GM21367 (cell line): ENCODE data around the gene C20orf96.
"Not testable (repeated sequence)": the region's sequence is repeated elsewhere in the genome, so short reads cannot be mapped to it uniquely, and the experiment has no call there.

ENCODE experiments used
- ATAC-seq: cut with Tn5 transposase; IDR thresholded peaks from one replicate; pipeline ENCODE4 v1.9.1; 2021; ENCODE audit not compliant: unreplicated experiment

The C20orf96 gene

DNA sequence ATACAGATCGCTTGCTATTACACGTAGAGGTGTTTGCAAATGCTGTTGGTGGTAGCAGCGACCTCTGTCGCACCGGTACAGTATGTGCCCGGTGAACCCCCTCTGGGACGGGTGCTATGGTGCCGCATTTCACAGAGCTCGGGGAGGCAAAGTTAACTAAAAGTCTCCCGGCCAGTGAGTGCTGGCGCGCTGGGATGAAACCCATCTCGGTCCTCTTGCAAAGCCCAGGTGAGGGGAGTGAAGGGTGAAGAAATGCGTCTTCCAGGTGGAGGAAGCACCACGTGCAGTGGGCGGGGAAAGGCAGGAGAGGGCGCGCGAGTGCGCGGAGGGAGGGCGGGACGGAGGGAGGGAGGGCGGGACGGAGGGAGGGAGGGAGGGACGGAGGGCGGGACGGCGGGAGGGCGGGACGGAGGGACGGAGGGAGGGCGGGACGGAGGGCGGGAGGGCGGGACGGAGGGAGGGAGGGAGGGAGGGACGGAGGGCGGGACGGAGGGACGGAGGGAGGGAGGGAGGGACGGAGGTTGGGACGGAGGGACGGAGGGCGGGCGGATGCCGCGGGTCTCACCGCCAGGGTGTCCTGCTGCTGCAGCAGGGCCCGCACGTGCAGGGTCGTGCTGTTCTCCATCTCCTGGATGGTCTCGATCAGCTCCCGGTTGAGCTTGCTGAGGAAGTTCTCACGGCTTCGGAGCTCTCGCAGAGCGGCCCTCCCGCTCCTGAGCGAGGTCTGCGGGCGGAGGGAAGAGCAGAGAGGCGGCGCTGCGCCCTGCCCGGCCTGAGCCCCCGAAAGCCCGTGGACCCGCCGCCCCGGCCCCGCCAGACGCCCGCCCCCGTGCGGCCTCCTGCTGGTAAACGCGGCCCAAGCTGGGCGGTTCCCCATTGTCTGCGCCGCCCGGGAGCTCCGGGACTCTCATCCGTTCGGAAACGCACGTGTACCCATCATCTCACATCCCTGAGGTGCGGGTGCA, 11.7 kb downstream of the C20orf96 start:
- ATAC-seq: no peak

DNA sequence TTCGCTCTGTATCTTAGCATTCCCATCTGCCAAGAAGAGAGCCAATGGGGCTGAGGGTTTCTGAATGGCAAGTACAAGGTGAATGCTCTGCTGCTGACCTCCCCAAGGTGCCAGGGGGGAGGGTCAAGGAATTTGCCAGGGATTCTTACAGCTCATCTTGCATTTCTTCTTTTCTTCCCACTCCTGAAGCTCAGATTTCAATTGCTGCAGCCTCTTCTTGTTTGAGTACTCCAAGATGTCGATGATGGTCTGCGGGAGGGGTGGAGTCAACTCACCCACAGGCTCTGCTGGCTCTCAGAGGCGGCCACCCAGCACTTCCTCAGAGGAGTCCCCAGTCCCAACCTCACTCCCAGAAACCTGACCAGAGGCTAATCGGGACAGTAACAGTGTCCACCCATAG, 12.4 kb downstream of the C20orf96 start:
- no peak for ATAC-seq

DNA sequence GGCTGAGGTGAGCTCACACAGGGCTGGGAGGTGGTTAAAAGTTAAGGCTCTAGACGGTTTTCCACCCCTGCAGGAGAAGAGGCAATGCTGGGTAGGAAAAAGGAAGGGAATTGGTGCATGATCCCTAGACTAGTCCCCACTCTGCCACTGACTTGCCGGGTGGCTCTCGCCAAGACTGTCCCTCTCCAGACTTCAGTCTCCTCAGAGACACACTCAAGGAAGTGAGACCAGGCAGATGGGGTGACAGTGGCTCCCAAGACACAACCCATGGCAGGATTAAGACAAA, 13.1 kb downstream of the C20orf96 start:
- no peak for ATAC-seq

DNA sequence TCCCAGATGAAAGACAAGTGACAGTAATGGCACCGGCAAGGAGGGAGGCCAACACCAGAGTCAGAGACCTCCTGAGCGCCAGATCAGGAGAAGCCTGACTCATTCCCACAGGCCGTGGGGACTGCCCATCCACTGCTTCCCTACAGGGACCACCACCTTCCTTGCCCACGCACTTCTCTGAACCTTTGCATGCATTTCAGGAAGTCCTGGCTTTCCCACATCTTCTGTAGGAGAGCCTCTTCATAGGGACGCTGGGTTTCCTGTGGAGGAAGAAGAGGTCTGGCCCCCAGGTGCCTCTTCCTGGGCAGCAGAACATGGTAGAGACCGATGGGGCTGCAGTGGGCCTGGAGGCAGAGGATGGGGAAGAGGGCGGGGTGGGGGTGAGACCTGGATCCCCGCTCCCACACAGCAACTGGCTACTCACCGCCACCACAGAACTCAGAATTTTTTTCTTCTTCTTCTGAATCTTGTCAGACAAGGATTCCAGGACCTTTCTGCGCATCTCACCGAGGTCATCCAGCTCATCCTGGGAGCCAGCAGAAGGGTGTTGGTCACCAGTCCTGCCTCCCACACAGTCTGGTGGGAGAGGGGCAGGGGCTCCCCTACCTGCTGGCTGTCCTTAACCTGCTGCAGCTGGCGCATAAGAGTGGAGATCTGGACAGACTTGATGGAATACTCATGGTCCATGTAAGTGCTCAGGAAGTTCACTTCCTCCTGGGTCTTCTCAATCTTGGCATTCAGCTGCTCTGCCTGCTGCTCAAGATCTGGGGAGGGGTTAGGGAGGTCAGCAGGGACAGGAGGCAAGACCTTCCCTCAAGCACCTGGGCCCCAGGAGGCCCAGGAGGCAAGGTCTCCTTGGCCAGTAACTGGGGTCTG, 13.7 kb downstream of the C20orf96 start:
- no peak for ATAC-seq

- ATAC-seq: no peak
Measured at GRCh38 chr20:275791-276190, 14.8 kb downstream of the C20orf96 start.

GRCh38 chr20:273884-274283, 16.7 kb downstream of the C20orf96 start:
- no peak for ATAC-seq

GRCh38 chr20:272718-273117, 17.8 kb downstream of the C20orf96 start:
- no peak for ATAC-seq

DNA sequence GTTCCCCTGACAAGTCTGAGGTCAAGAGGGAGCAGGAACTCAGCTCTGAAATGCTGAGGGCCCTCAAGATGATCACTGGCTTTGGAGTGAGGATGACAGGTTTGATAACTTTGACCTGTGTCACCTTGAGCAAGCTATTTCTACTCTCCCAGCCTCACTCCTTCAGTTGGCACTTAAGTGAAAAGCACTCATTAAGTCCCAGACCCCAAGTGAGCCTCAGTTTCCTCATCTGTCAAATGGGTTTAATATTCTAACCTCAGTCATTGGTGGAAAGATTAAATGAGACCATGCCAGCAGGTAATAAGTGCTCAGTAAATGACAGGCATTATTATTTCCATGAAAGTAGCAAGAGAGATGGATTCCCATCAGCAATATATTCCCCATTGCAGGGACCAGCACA, 19.0 kb downstream of the C20orf96 start:
- ATAC-seq: no peak

GRCh38 chr20:271069-271468, 19.5 kb downstream of the C20orf96 start:
- ATAC-seq: no peak

DNA sequence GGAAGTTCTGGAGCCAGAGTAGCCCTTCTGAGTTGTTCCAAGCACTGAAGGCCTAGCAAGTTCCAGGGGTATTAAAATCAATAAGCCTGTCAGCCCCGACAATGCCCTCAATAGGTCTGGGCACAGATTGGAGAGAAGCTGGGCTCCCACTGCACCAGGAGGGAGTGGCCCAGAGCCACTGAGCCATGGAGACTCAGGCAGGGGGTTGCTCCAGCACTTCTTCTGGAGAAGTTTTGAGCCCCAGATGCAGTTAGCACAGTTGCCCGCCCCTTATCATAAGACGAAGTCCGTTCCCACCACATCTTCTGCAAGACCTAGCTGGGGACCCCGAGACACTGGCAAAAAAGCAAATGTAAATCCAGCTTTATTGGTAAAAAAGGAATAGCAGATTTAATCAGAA, 20.0 kb downstream of the C20orf96 start:
- ATAC-seq: no peak

- ATAC-seq: peak; percentile 72
Measured at GRCh38 chr20:266596-267562, 23.7 kb downstream of the C20orf96 start.

DNA sequence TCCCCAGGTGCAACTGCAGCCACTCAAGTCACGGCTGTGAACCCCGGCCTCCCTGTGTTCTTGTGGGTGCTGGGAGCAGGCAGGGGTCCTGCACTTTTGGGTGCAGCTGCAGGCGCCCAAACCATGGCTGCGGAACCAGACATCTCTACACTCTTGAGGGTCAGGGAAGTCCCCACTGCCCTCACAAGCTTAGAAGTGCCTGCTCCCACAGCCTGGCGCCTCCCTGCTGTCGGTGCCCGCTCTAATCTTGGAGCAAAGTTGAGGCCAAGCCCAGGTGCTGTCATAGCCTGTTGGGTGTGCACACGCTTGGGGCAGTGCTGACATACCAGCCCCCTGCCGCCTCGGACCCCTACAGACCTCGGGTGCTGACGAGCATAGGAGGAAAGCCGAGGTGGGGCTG, 26.8 kb downstream of the C20orf96 start:
- ATAC-seq: no peak

GRCh38 chr20:259981-260380, 30.6 kb downstream of the C20orf96 start:
- ATAC-seq: no peak

- no peak for ATAC-seq
Measured at GRCh38 chr20:258963-259362, 31.6 kb downstream of the C20orf96 start.

DNA sequence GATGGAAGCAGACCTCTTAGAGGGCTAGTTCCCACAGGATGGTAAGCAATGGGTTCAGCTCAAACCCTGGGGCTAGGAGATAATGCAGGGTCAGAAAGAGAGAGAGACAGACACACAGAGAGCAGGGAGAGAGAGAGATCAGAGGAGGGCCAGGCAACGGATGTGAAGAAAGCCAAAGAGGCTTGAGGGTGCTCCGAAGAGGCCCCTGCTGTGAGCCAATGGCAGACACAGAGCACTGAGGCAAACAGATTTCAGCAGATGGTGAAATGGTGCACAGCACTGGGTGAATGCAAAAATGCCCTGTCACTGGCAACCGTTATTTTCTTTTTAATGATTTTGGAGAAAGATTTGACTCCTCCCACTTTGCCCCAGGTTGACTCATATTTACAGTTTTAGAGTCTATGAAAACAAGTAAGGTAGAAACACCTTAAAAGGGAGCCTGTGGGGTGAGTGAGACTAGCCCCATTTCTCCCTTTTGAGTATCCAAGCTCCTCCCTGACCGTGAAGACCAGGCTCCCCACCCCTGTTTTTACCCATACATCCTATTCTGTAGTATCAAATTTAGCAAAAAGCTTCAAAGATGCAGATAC, 32.2 kb downstream of the C20orf96 start:
- ATAC-seq: no peak

GRCh38 chr20:257419-257818, 33.1 kb downstream of the C20orf96 start, which contains the start of gene DEFB132:
DEFB132 (plus strand) TSS chr20:257724; CDS start chr20:257779, 55 bp downstream.
- ATAC-seq: no peak

GRCh38 chr20:253447-253846, 37.1 kb downstream of the C20orf96 start:
- not testable (repeated sequence) for ATAC-seq

- no peak for ATAC-seq
Measured at GRCh38 chr20:252801-253200, 37.7 kb downstream of the C20orf96 start.

GRCh38 chr20:251354-251753, 39.2 kb downstream of the C20orf96 start:
- ATAC-seq: no peak

DNA sequence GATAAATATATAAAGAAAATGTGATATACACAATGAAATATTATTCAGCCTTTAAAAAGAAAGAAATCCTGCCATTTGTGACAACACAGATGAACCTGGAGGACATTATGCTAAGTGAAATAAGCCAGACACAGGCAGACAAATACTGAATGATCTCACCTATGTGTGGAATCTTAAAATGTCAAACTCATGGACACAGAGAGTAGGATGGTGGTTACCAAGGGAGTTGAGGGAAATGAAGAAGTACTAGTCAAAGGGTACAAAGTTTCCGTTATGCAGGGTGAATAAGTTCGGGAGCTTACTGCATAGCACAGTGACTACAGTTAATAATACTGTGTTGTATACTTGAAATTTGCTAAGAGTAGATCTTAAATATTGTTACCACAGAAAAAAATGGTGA, 47.6 kb downstream of the C20orf96 start:
- ATAC-seq: no peak
